ENCODE data around the gene DNAH14.
A peak's percentile ranks its signal among the peaks of the same experiment; 100 is the strongest.

DNAH14 gene

GRCh38 chr1:225408249-225408648, 478.8 kb downstream of the DNAH14 start:
- DNase-seq, result peak; percentile 73
- H3K27me3 ChIP-seq (ENCODE audit: insufficient read depth, low read length, poor library complexity), result no peaks in the 10 kb centered on the region
- no peak overlapping the region for H2BK15ac ChIP-seq (replicated peaks; ENCODE audit: low read depth)
- H3K18ac ChIP-seq (ENCODE audit: low read length), result no peak overlapping the region
- H3K36me3 ChIP-seq (ENCODE audit: control insufficient read depth, insufficient read depth, low read length), result peaks cover 2% of the 10 kb centered on the region
- no peak overlapping the region for H2AK5ac ChIP-seq (ENCODE audit: low read length)
- H3K23ac ChIP-seq (ENCODE audit: low read length), result no peak overlapping the region
- H3K4me2 ChIP-seq (ENCODE audit: low read length), result no peak overlapping the region
- H3K79me2 ChIP-seq (ENCODE audit: control insufficient read depth, insufficient read depth, low read length), result peaks cover 5% of the 10 kb centered on the region
- H3K4me3 ChIP-seq (ENCODE audit: low read length), result no peak overlapping the region
- WGBS (ENCODE audit: extremely low coverage, insufficient coverage, low lambda C conversion rate), result no CpG with 5 or more reads among the region's 4 CpGs
- H2BK120ac ChIP-seq (ENCODE audit: low read depth, low read length), result no peak overlapping the region
- no peak overlapping the region for H4K5ac ChIP-seq (ENCODE audit: low read length)
- no peak overlapping the region for H3K9ac ChIP-seq (ENCODE audit: low read length)
- H3K79me1 ChIP-seq (ENCODE audit: low read length), result peaks cover 14% of the 10 kb centered on the region
- no peak overlapping the region for H4K8ac ChIP-seq (ENCODE audit: low read depth, low read length)
- no peak overlapping the region for H3K56ac ChIP-seq (ENCODE audit: low read length)
- no peak overlapping the region for H2BK5ac ChIP-seq (ENCODE audit: low read length)
- no peak overlapping the region for H3K4ac ChIP-seq (ENCODE audit: low read depth, low read length)
- H3K4me1 ChIP-seq (ENCODE audit: control insufficient read depth, low read depth, low read length), result peaks cover 9% of the 10 kb centered on the region
- no peak overlapping the region for H3K27ac ChIP-seq (ENCODE audit: low read depth, low read length)

- Histone ChIP-seq H3K4ac (ENCODE audit: low read depth, low read length) (no peak overlapping the region), H4K5ac (ENCODE audit: low read length) (no peak overlapping the region), H3K4me2 (ENCODE audit: low read length) (no peak overlapping the region), H3K79me2 (ENCODE audit: control insufficient read depth, insufficient read depth, low read length) (peaks cover 7% of the 10 kb centered on the region), H3K79me1 (ENCODE audit: low read length) (peaks cover 15% of the 10 kb centered on the region), H3K4me1 (ENCODE audit: control insufficient read depth, low read depth, low read length) (peaks cover 12% of the 10 kb centered on the region), H3K27ac (ENCODE audit: low read depth, low read length) (no peak overlapping the region), H2BK15ac (replicated peaks; ENCODE audit: low read depth) (no peak overlapping the region), H2BK120ac (ENCODE audit: low read depth, low read length) (no peak overlapping the region), H3K36me3 (ENCODE audit: control insufficient read depth, insufficient read depth, low read length) (peaks cover 2% of the 10 kb centered on the region), H2AK5ac (ENCODE audit: low read length) (no peak overlapping the region), H2BK5ac (ENCODE audit: low read length) (no peak overlapping the region), H3K18ac (ENCODE audit: low read length) (no peak overlapping the region), H3K56ac (ENCODE audit: low read length) (no peak overlapping the region), H3K4me3 (ENCODE audit: low read length) (no peak overlapping the region), H3K27me3 (ENCODE audit: insufficient read depth, low read length, poor library complexity) (no peaks in the 10 kb centered on the region), H3K9ac (ENCODE audit: low read length) (no peak overlapping the region), H3K23ac (ENCODE audit: low read length) (no peak overlapping the region), H4K8ac (ENCODE audit: low read depth, low read length) (no peak overlapping the region)
- peak; percentile 83 for DNase-seq
- WGBS (ENCODE audit: extremely low coverage, insufficient coverage, low lambda C conversion rate), result no CpG with 5 or more reads among the region's 8 CpGs
These were observed 479.6 kb downstream of the DNAH14 start for GRCh38 chr1:225409051-225409450.

GRCh38 chr1:225410036-225410435, 480.6 kb downstream of the DNAH14 start:
- Histone ChIP-seq H3K9ac (ENCODE audit: low read length) (no peak overlapping the region), H3K56ac (ENCODE audit: low read length) (no peak overlapping the region), H3K36me3 (ENCODE audit: control insufficient read depth, insufficient read depth, low read length) (no peaks in the 10 kb centered on the region), H3K27ac (ENCODE audit: low read depth, low read length) (no peak overlapping the region), H4K5ac (ENCODE audit: low read length) (no peak overlapping the region), H2BK5ac (ENCODE audit: low read length) (no peak overlapping the region), H3K4ac (ENCODE audit: low read depth, low read length) (no peak overlapping the region), H2BK120ac (ENCODE audit: low read depth, low read length) (no peak overlapping the region), H3K4me3 (ENCODE audit: low read length) (no peak overlapping the region), H3K27me3 (ENCODE audit: insufficient read depth, low read length, poor library complexity) (no peaks in the 10 kb centered on the region), H3K4me1 (ENCODE audit: control insufficient read depth, low read depth, low read length) (peaks cover 15% of the 10 kb centered on the region), H2BK15ac (replicated peaks; ENCODE audit: low read depth) (no peak overlapping the region), H3K23ac (ENCODE audit: low read length) (no peak overlapping the region), H4K8ac (ENCODE audit: low read depth, low read length) (no peak overlapping the region), H3K79me1 (ENCODE audit: low read length) (peaks cover 19% of the 10 kb centered on the region), H2AK5ac (ENCODE audit: low read length) (no peak overlapping the region), H3K79me2 (ENCODE audit: control insufficient read depth, insufficient read depth, low read length) (peaks cover 10% of the 10 kb centered on the region), H3K4me2 (ENCODE audit: low read length) (no peak overlapping the region), H3K18ac (ENCODE audit: low read length) (peak overlapping the region; percentile 20)
- WGBS (ENCODE audit: extremely low coverage, insufficient coverage, low lambda C conversion rate), result no CpG with 5 or more reads among the region's 6 CpGs
- DNase-seq, result no peak

- H3K79me2 ChIP-seq (ENCODE audit: control insufficient read depth, insufficient read depth, low read length), result peaks cover 9% of the 10 kb centered on the region
- no peak overlapping the region for H3K56ac ChIP-seq (ENCODE audit: low read length)
- H2BK15ac ChIP-seq (replicated peaks; ENCODE audit: low read depth), result no peak overlapping the region
- H3K4ac ChIP-seq (ENCODE audit: low read depth, low read length), result no peak overlapping the region
- no peaks in the 10 kb centered on the region for H3K27me3 ChIP-seq (ENCODE audit: insufficient read depth, low read length, poor library complexity)
- no peak overlapping the region for H3K4me3 ChIP-seq (ENCODE audit: low read length)
- no peaks in the 10 kb centered on the region for H3K36me3 ChIP-seq (ENCODE audit: control insufficient read depth, insufficient read depth, low read length)
- H3K23ac ChIP-seq (ENCODE audit: low read length), result no peak overlapping the region
- H2BK5ac ChIP-seq (ENCODE audit: low read length), result no peak overlapping the region
- H3K4me1 ChIP-seq (ENCODE audit: control insufficient read depth, low read depth, low read length), result peaks cover 16% of the 10 kb centered on the region
- no peak overlapping the region for H3K9ac ChIP-seq (ENCODE audit: low read length)
- H3K4me2 ChIP-seq (ENCODE audit: low read length), result no peak overlapping the region
- peaks cover 11% of the 10 kb centered on the region for H3K79me1 ChIP-seq (ENCODE audit: low read length)
- H4K8ac ChIP-seq (ENCODE audit: low read depth, low read length), result no peak overlapping the region
- no peak for DNase-seq
- H2AK5ac ChIP-seq (ENCODE audit: low read length), result no peak overlapping the region
- H3K18ac ChIP-seq (ENCODE audit: low read length), result no peak overlapping the region
- no peak overlapping the region for H4K5ac ChIP-seq (ENCODE audit: low read length)
- no peak overlapping the region for H2BK120ac ChIP-seq (ENCODE audit: low read depth, low read length)
- H3K27ac ChIP-seq (ENCODE audit: low read depth, low read length), result no peak overlapping the region
- no CpG with 5 or more reads among the region's 10 CpGs for WGBS (ENCODE audit: extremely low coverage, insufficient coverage, low lambda C conversion rate)
These were observed 482.8 kb downstream of the DNAH14 start for GRCh38 chr1:225412321-225412720.

- no peak overlapping the region for H3K23ac ChIP-seq (ENCODE audit: low read length)
- no peak overlapping the region for H3K4ac ChIP-seq (ENCODE audit: low read depth, low read length)
- no peak overlapping the region for H3K9ac ChIP-seq (ENCODE audit: low read length)
- H3K79me2 ChIP-seq (ENCODE audit: control insufficient read depth, insufficient read depth, low read length), result peaks cover 7% of the 10 kb centered on the region
- H3K79me1 ChIP-seq (ENCODE audit: low read length), result peaks cover 9% of the 10 kb centered on the region
- H3K4me1 ChIP-seq (ENCODE audit: control insufficient read depth, low read depth, low read length), result peaks cover 14% of the 10 kb centered on the region
- H2BK5ac ChIP-seq (ENCODE audit: low read length), result no peak overlapping the region
- no peak overlapping the region for H2AK5ac ChIP-seq (ENCODE audit: low read length)
- no peak overlapping the region for H4K5ac ChIP-seq (ENCODE audit: low read length)
- H3K27me3 ChIP-seq (ENCODE audit: insufficient read depth, low read length, poor library complexity), result no peaks in the 10 kb centered on the region
- no peak overlapping the region for H2BK120ac ChIP-seq (ENCODE audit: low read depth, low read length)
- no peak for DNase-seq
- H4K8ac ChIP-seq (ENCODE audit: low read depth, low read length), result no peak overlapping the region
- no peak overlapping the region for H3K27ac ChIP-seq (ENCODE audit: low read depth, low read length)
- H3K4me3 ChIP-seq (ENCODE audit: low read length), result no peak overlapping the region
- no peaks in the 10 kb centered on the region for H3K36me3 ChIP-seq (ENCODE audit: control insufficient read depth, insufficient read depth, low read length)
- no peak overlapping the region for H3K18ac ChIP-seq (ENCODE audit: low read length)
- H3K4me2 ChIP-seq (ENCODE audit: low read length), result no peak overlapping the region
- WGBS (ENCODE audit: extremely low coverage, insufficient coverage, low lambda C conversion rate), result no CpG with 5 or more reads among the region's 10 CpGs
- no peak overlapping the region for H3K56ac ChIP-seq (ENCODE audit: low read length)
- H2BK15ac ChIP-seq (replicated peaks; ENCODE audit: low read depth), result no peak overlapping the region
These were observed 483.4 kb downstream of the DNAH14 start for GRCh38 chr1:225412803-225413351.

GRCh38 chr1:225413708-225414375, 484.4 kb downstream of the DNAH14 start:
- H4K8ac ChIP-seq (ENCODE audit: low read depth, low read length), result no peak overlapping the region
- no peak overlapping the region for H2BK5ac ChIP-seq (ENCODE audit: low read length)
- peaks cover 11% of the 10 kb centered on the region for H3K4me1 ChIP-seq (ENCODE audit: control insufficient read depth, low read depth, low read length)
- no peak overlapping the region for H2AK5ac ChIP-seq (ENCODE audit: low read length)
- H3K9ac ChIP-seq (ENCODE audit: low read length), result no peak overlapping the region
- H3K4ac ChIP-seq (ENCODE audit: low read depth, low read length), result no peak overlapping the region
- no peak overlapping the region for H3K4me2 ChIP-seq (ENCODE audit: low read length)
- DNase-seq, result peak; percentile 36
- H3K4me3 ChIP-seq (ENCODE audit: low read length), result no peak overlapping the region
- no peak overlapping the region for H3K18ac ChIP-seq (ENCODE audit: low read length)
- no peak overlapping the region for H2BK120ac ChIP-seq (ENCODE audit: low read depth, low read length)
- WGBS (ENCODE audit: extremely low coverage, insufficient coverage, low lambda C conversion rate), result no CpG with 5 or more reads among the region's 5 CpGs
- H3K79me1 ChIP-seq (ENCODE audit: low read length), result peaks cover 9% of the 10 kb centered on the region
- peaks cover 8% of the 10 kb centered on the region for H3K79me2 ChIP-seq (ENCODE audit: control insufficient read depth, insufficient read depth, low read length)
- H2BK15ac ChIP-seq (replicated peaks; ENCODE audit: low read depth), result no peak overlapping the region
- H3K56ac ChIP-seq (ENCODE audit: low read length), result no peak overlapping the region
- H3K36me3 ChIP-seq (ENCODE audit: control insufficient read depth, insufficient read depth, low read length), result no peaks in the 10 kb centered on the region
- no peak overlapping the region for H3K27ac ChIP-seq (ENCODE audit: low read depth, low read length)
- no peak overlapping the region for H4K5ac ChIP-seq (ENCODE audit: low read length)
- no peaks in the 10 kb centered on the region for H3K27me3 ChIP-seq (ENCODE audit: insufficient read depth, low read length, poor library complexity)
- no peak overlapping the region for H3K23ac ChIP-seq (ENCODE audit: low read length)

All from mesendoderm (in vitro differentiated cells).